Panc1 (cell line): ENCODE results near the gene CLEC2B. TPM values are rescaled to one million over a fixed set of nuclear protein-coding genes. Genes with fewer than 3 reads are reported as not detected.

Experiments
- ATAC-seq: fragments of 200-7000 bp; cut with Tn5 transposase; 2 replicates; pipeline ENCODE4 v1.9.1; 2020; ENCODE audit warnings: mild to moderate bottlenecking, moderate library complexity
- BruUV-seq: library from RNA; stranded (reverse); fragments of 400-500 nt; replicated peaks from 2 replicates; lab custom pipeline; 2021; lab: Mats Ljungman, UMichigan
- CTCF ChIA-PET: fragments of 300-600 bp; sonication (Branson Sonifier 250); formaldehyde crosslinking; loops from one replicate; lab custom pipeline; 2022; ENCODE audit warnings: antibody characterized with exemption; lab: Charles Lee
- POLR2A ChIA-PET: fragments of 300-600 bp; sonication (Branson Sonifier 250); formaldehyde crosslinking; loops from one replicate; lab custom pipeline; 2022; ENCODE audit warnings: antibody characterized with exemption; lab: Charles Lee
- DNase-seq: peaks from one replicate; pipeline ENCODE4 v3.0.0-alpha.2; 2010; ENCODE audit warnings: low read depth, low spot score
- H3K27ac ChIP-seq: 2 replicates; pipeline ENCODE4 v1.5.1; 2011; ENCODE audit warnings: mild to moderate bottlenecking, low read length, inconsistent platforms
- H3K27me3 ChIP-seq: fragments of 200-500 bp; sonication (Bioruptor generic); 2 replicates; pipeline ENCODE4 v1.6.0; 2014; ENCODE audit warnings: low read length, inconsistent platforms; ENCODE audit not compliant: control insufficient read depth, insufficient read depth
- H3K36me3 ChIP-seq: fragments of 200-500 bp; sonication (Bioruptor generic); 2 replicates; pipeline ENCODE4 v1.5.1; 2014; ENCODE audit warnings: inconsistent platforms, mild to moderate bottlenecking, low read length, moderate library complexity; ENCODE audit not compliant: control insufficient read depth, insufficient read depth
- H3K4me1 ChIP-seq: 2 replicates; pipeline ENCODE4 v1.5.1; 2011; ENCODE audit warnings: inconsistent platforms, mild to moderate bottlenecking, low read length, moderate library complexity; ENCODE audit not compliant: control insufficient read depth, insufficient read depth
- H3K4me3 ChIP-seq, 2 experiments: 2 replicates each; pipeline ENCODE4 v1.5.1; 2011 to 2012; ENCODE audit warnings: low read depth in 2 of 2, low read length in 2 of 2, mild to moderate bottlenecking in 2 of 2, inconsistent platforms in 1 of 2, moderate library complexity in 1 of 2
- H3K9me3 ChIP-seq: fragments of 200-500 bp; sonication (Bioruptor generic); 2 replicates; pipeline ENCODE4 v1.5.1; 2014; ENCODE audit warnings: low read depth, mild to moderate bottlenecking, inconsistent platforms, low read length, moderate library complexity; ENCODE audit not compliant: control insufficient read depth, insufficient read depth
- CTCF ChIP-seq: fragments of 450-650 bp; IDR thresholded peaks from 2 replicates; pipeline ENCODE4 v1.5.1; 2017; ENCODE audit warnings: mild to moderate bottlenecking
- POLR2AphosphoS5 ChIP-seq: IDR thresholded peaks from 2 replicates; pipeline ENCODE4 v1.6.1; 2012; ENCODE audit warnings: mild to moderate bottlenecking, low read depth, low read length, moderate library complexity
- REST ChIP-seq, 2 experiments: IDR thresholded peaks; 2 replicates each; pipeline ENCODE4 v1.6.1; 2011 to 2012; ENCODE audit warnings: low read depth in 2 of 2, control low read depth in 1 of 2, low read length in 1 of 2, mild to moderate bottlenecking in 1 of 2, moderate library complexity in 1 of 2; ENCODE audit not compliant: insufficient read depth in 1 of 2
- SIN3A ChIP-seq: IDR thresholded peaks from 2 replicates; pipeline ENCODE4 v1.6.1; 2012; ENCODE audit warnings: low read depth, mild to moderate bottlenecking, low read length, moderate library complexity, borderline replicate concordance; ENCODE audit not compliant: insufficient read depth
- TCF7L2 ChIP-seq: IDR thresholded peaks from 2 replicates; pipeline ENCODE4 v1.6.1; 2011; ENCODE audit warnings: mild to moderate bottlenecking, low read depth, low read length, inconsistent platforms
- in situ Hi-C: cut with HindIII; loops from 2 replicates; pipeline ENCODE4 v1.10.0; 2016; ENCODE audit warnings: low sequenced_read_pairs, low pct_unique_long_range_greater_than_20kb
- intact Hi-C: fragments of 100-400 bp; cut with micrococcal nuclease; formaldehyde crosslinking; loops from one replicate; pipeline ENCODE4 v1.10.0; 2022; ENCODE audit not compliant: unreplicated experiment
- total RNA-seq: library from RNA; stranded (reverse); gene quantifications from one replicate; pipeline ENCODE4 v1.2.1, GENCODE V29; 2021; ENCODE audit not compliant: unreplicated experiment

CLEC2B gene
- total RNA-seq, 1 experiment from 2014 or later: 2.4 TPM

- no peaks in the 10 kb centered on the region for H3K9me3 ChIP-seq
- no peaks in the 10 kb centered on the region for H3K4me1 ChIP-seq
- no peak overlapping the region for H3K4me3 ChIP-seq
- intact Hi-C loops: no loop called here
- ChIA-PET CTCF (no interaction called here), POLR2A (interaction anchor here (0.6 kb wide), 1 partner anchor 104 kb away, joined by 6 read pairs; no protein-coding TSS in a partner anchor)
- no peak for ATAC-seq
- H3K27ac ChIP-seq: no peak overlapping the region
- no peaks in the 10 kb centered on the region for H3K36me3 ChIP-seq
- no peaks in the 10 kb centered on the region for H3K27me3 ChIP-seq
- in situ Hi-C loops: no loop called here
- no peak for DNase-seq
- TF ChIP-seq REST (IDR thresholded peaks at IDR 0.05; ENCODE audit: insufficient read depth in 1 of 2, low read depth in 2 of 2, low read length in 1 of 2) (no peak), SIN3A (no peak), CTCF (no peak), TCF7L2 (no peak), POLR2AphosphoS5 (no peak)
- BruUV-seq: no TSS peak
These were observed 31.8 kb upstream of the CLEC2B start for GRCh38 chr12:9900930-9901329.

- in situ Hi-C loops: no loop called here
- intact Hi-C loops: no loop called here
- BruUV-seq: no TSS peak
- H3K4me3 ChIP-seq: no peak overlapping the region
- H3K36me3 ChIP-seq: no peaks in the 10 kb centered on the region
- no peak overlapping the region for H3K27ac ChIP-seq
- H3K4me1 ChIP-seq: no peaks in the 10 kb centered on the region
- DNase-seq: no peak
- H3K27me3 ChIP-seq: no peaks in the 10 kb centered on the region
- ChIA-PET POLR2A (no interaction called here), CTCF (no interaction called here)
- no peak for TF ChIP-seq SIN3A
- no peak for TF ChIP-seq REST (IDR thresholded peaks at IDR 0.05; ENCODE audit: insufficient read depth in 1 of 2, low read depth in 2 of 2, low read length in 1 of 2)
- no peak for TF ChIP-seq POLR2AphosphoS5
- TF ChIP-seq CTCF: no peak
- TF ChIP-seq TCF7L2: no peak
- ATAC-seq: no peak
- H3K9me3 ChIP-seq: no peaks in the 10 kb centered on the region
These were observed 30.1 kb upstream of the CLEC2B start for GRCh38 chr12:9899209-9899608.
